Ovary (tissue), 9 donors: ENCODE results near the gene CEACAM7. TPM values are rescaled to one million over a fixed set of nuclear protein-coding genes. Genes with fewer than 3 reads are reported as not detected.
"Not testable (repeated sequence)": the region's sequence is repeated elsewhere in the genome, so short reads cannot be mapped to it uniquely, and the experiment has no call there.

Source experiments
- DNase-seq, 5 donors: peaks; one replicate each; pipeline ENCODE4 v3.0.0-alpha.2; 2019 to 2020
- H3K27ac ChIP-seq, 2 donors: fragments of 200-600 bp; one replicate each; pipeline versions ENCODE4 v1.5.1 to v1.8.0; 2019 to 2022
- H3K27me3 ChIP-seq: fragments of 200-600 bp; one replicate; pipeline ENCODE4 v1.8.0; 2022
- H3K36me3 ChIP-seq: fragments of 200-600 bp; sonication (generic); one replicate; pipeline ENCODE4 v1.5.1; 2019
- H3K4me1 ChIP-seq: one replicate; pipeline ENCODE4 v1.8.1; 2013; ENCODE audit warnings: mild to moderate bottlenecking, moderate library complexity; ENCODE audit not compliant: insufficient read depth
- H3K4me3 ChIP-seq: fragments of 200-600 bp; sonication (generic); one replicate; pipeline ENCODE4 v1.5.1; 2017
- H3K9me3 ChIP-seq, 2 donors: fragments of 200-600 bp in 1 of 2; sonication (generic) in 1 of 2; one replicate each; pipeline versions ENCODE4 v1.5.1 to v1.8.1; 2013 to 2019; ENCODE audit warnings: mild to moderate bottlenecking in 1 of 2, moderate library complexity in 1 of 2
- CTCF ChIP-seq, 3 donors: fragments of 450-650 bp in 2 of 3; fragments of 200-600 bp in 1 of 3; IDR thresholded peaks; one replicate each; pipeline versions ENCODE4 v1.5.1 to v1.8.0; 2016 to 2022; ENCODE audit warnings: antibody characterized with exemption in 3 of 3, mild to moderate bottlenecking in 1 of 3
- EP300 ChIP-seq: sonication (generic); formaldehyde crosslinking; IDR thresholded peaks from one replicate; pipeline ENCODE4 v1.6.1; 2017; ENCODE audit warnings: antibody characterized with exemption
- POLR2A ChIP-seq: fragments of 450-650 bp; IDR thresholded peaks from one replicate; pipeline ENCODE4 v1.6.1; 2017; ENCODE audit warnings: antibody characterized with exemption, mild to moderate bottlenecking, moderate library complexity
- WGBS, 3 donors: extraction: QIAGEN DNeasy Blood & Tissue Kit in 1 of 3; methylation state at CpG; one replicate each; pipeline versions ENCODE4 v1.1.5 to v1.1.7; 2013 to 2017; 5-methylcytosine and 5-hydroxymethylcytosine counted together
- intact Hi-C, 4 donors: fragments of 100-400 bp; cut with DNase I; formaldehyde crosslinking; loops; one replicate each; pipeline versions ENCODE4 v1.11.0 to v1.15.1; 2022 to 2023
- polyA plus RNA-seq, 2 donors: library from polyadenylated mRNA; stranded (reverse); fragments of 200-250 nt in 1 of 2; fragments of 350-450 nt in 1 of 2; fragmentation: Illumina TruSeq in 1 of 2; extraction: RNeasy Lipid Tissue Mini Kit (QIAGEN cat#74804) in 1 of 2; gene quantifications; one replicate each; pipeline ENCODE4 v1.2.3, GENCODE V29; 2013 to 2014
- total RNA-seq, 7 donors: library from RNA; depleted of rRNA in 2 of 7; stranded (reverse); fragments of >200 nt in 2 of 7; fragmentation: NEBNext Ultra II Directional in 3 of 7; extraction: Animal tissue kit (Norgen Biotek cat#: 25700) in 3 of 7; gene quantifications; one replicate each; pipeline versions ENCODE4 v1.1.0 to v1.2.4, GENCODE V29; 2016 to 2023
- donor health status: DM: no; HTN: no; CAD: no; lungs with moderate emphysema.
- donor health status: DM: no; HTN: no; CAD: no.
- donor health status: Bipolar disorder and iron deficiency.
- donor health status: DM: yes; HTN: yes; CAD: no.
- donor health status: DM: no; HTN: no; CAD: no.
- donor health status: DM: yes; HTN: yes; CAD: no.

The CEACAM7 gene
- total and polyA plus RNA-seq, 9 donors: 0.08 to 0.55 TPM; not detected in 7

DNA sequence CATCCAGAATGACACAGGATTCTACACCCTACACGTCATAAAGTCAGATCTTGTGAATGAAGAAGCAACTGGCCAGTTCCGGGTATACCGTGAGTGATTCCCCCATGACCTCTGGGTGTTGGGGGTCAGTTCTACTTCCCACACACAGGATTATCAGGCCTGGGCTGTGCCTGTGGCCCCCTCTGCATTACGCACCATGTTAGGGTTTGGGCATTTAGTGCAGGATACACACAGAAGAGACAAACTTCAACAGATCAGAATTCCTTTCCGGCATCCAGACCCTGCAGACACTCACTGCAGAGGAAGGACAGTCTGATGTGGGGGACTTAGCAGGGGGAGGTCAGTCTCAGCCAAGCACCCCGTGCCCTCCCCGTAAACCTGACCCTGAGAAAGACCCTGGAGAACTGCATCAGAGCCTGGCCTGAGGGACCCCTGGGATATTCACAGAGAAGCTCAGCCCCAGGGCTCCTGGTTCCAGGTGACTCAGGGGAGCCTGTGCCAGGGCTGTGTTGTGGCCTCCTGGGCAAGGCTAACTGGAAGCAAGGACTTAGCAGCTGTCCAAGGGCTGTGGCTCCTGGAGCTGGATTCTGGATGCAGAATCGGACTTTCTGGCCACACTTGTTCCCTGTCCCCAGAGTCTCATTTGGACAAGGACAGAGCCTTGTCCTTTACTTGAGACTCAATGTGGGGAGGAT is 22.0 kb upstream of the CEACAM7 start:
- TF ChIP-seq CTCF (IDR thresholded peaks at IDR 0.05) (no peak), EP300 (no peak), POLR2A (no peak)
- H3K4me3 ChIP-seq: no peak overlapping the region
- intact Hi-C loops: no loop called here
- no peak overlapping the region for H3K27ac ChIP-seq
- no peak for DNase-seq
- H3K36me3 ChIP-seq: no peaks in the 10 kb centered on the region
- H3K27me3 ChIP-seq: no peaks in the 10 kb centered on the region
- no peaks in the 10 kb centered on the region for H3K4me1 ChIP-seq
- no peaks in the 10 kb centered on the region for H3K9me3 ChIP-seq
- WGBS, 3 donors: 75 to 86% (median 76%) methylated on average over 8 of the region's 8 CpGs

- H3K27me3 ChIP-seq, H3K36me3 ChIP-seq, DNase-seq, H3K27ac ChIP-seq, intact Hi-C loops, H3K4me1 ChIP-seq, H3K4me3 ChIP-seq, H3K9me3 ChIP-seq: not testable (repeated sequence)
- 78 to 85% (median 84%) methylated on average over 8 of the region's 8 CpGs for WGBS, 3 donors
Observed at GRCh38 chr19:41709516-41709915, 21.4 kb upstream of the CEACAM7 start.

- Histone ChIP-seq H3K36me3 (no peaks in the 10 kb centered on the region), H3K4me3 (no peak within 1 kb of the TSS), H3K27ac (no peak within 1 kb of the TSS), H3K9me3 (no peaks in the 10 kb centered on the region), H3K4me1 (no peaks in the 10 kb centered on the region), H3K27me3 (no peaks in the 10 kb centered on the region)
- no peak for DNase-seq
- TF ChIP-seq EP300 (no peak), CTCF (IDR thresholded peaks at IDR 0.05) (no peak), POLR2A (no peak)
- 29 to 33% (median 31%) methylated on average over 4 of the region's 4 CpGs for WGBS, 3 donors
- intact Hi-C loops: no loop called here
Observed at GRCh38 chr19:41708481-41708880, 20.4 kb upstream of the CEACAM7 start, which contains the start of gene CEACAM5. Gene CEACAM5, plus strand, starts transcription at chr19:41708626. Its CDS starts 106 bp downstream, at chr19:41708732.

- Histone ChIP-seq H3K4me3 (no peak overlapping the region), H3K4me1 (no peaks in the 10 kb centered on the region), H3K27ac (no peak overlapping the region), H3K36me3 (no peaks in the 10 kb centered on the region), H3K27me3 (no peaks in the 10 kb centered on the region), H3K9me3 (no peaks in the 10 kb centered on the region)
- 70 to 75% (median 71%) methylated on average over 3 to 5 of the region's 5 CpGs for WGBS, 3 donors
- DNase-seq: no peak
- intact Hi-C loops: no loop called here
- TF ChIP-seq EP300 (no peak), POLR2A (no peak), CTCF (IDR thresholded peaks at IDR 0.05) (no peak)
Observed at GRCh38 chr19:41707871-41708371, 19.9 kb upstream of the CEACAM7 start.

DNA sequence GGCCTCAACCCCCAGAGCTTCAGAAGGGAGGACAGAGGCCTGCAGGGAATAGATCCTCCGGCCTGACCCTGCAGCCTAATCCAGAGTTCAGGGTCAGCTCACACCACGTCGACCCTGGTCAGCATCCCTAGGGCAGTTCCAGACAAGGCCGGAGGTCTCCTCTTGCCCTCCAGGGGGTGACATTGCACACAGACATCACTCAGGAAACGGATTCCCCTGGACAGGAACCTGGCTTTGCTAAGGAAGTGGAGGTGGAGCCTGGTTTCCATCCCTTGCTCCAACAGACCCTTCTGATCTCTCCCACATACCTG is 19.4 kb upstream of the CEACAM7 start:
- TF ChIP-seq CTCF (IDR thresholded peaks at IDR 0.05) (no peak), EP300 (no peak), POLR2A (no peak)
- 38 to 41% (median 38%) methylated on average over 5 of the region's 5 CpGs for WGBS, 3 donors
- H3K4me1 ChIP-seq: no peaks in the 10 kb centered on the region
- H3K36me3 ChIP-seq: no peaks in the 10 kb centered on the region
- H3K9me3 ChIP-seq: no peaks in the 10 kb centered on the region
- no peaks in the 10 kb centered on the region for H3K27me3 ChIP-seq
- no peak overlapping the region for H3K27ac ChIP-seq
- DNase-seq: no peak
- intact Hi-C loops: no loop called here
- H3K4me3 ChIP-seq: no peak overlapping the region
